HL-60 (cell line): Measurements from ENCODE around the gene PPM1M.

Experiments
- DNase-seq, 2 experiments: peaks; one replicate each; pipeline ENCODE4 v3.0.0-alpha.2; 2010 to 2020; ENCODE audit warnings: low read depth in 1 of 2, low spot score in 1 of 2
- H3K27ac ChIP-seq: fragments of 250-450 bp; sonication (Bioruptor Pico); replicated peaks from 2 replicates; pipeline ENCODE4 v1.5.1; 2020; ENCODE audit warnings: mild to moderate bottlenecking, moderate library complexity
- H3K27me3 ChIP-seq: fragments of 250-450 bp; sonication (Bioruptor Pico); 2 replicates; pipeline ENCODE4 v1.5.1; 2021; ENCODE audit warnings: mild to moderate bottlenecking, moderate library complexity; ENCODE audit not compliant: insufficient read depth, poor library complexity, severe bottlenecking
- H3K4me3 ChIP-seq: replicated peaks from 2 replicates; pipeline ENCODE4 v1.5.1; 2011; ENCODE audit warnings: mild to moderate bottlenecking, control low read depth, low read length; ENCODE audit not compliant: insufficient read depth
- GABPA ChIP-seq: IDR thresholded peaks from 2 replicates; pipeline ENCODE4 v1.6.1; 2012; ENCODE audit warnings: low read depth
- POLR2AphosphoS5 ChIP-seq: IDR thresholded peaks from 2 replicates; pipeline ENCODE4 v1.6.1; 2012; ENCODE audit warnings: low read depth
- REST ChIP-seq: IDR thresholded peaks from 2 replicates; pipeline ENCODE4 v1.6.1; 2012; ENCODE audit warnings: low read depth; ENCODE audit not compliant: insufficient replicate concordance
- SPI1 ChIP-seq: IDR thresholded peaks from 2 replicates; pipeline ENCODE4 v1.6.1; 2012; ENCODE audit warnings: low read depth, mild to moderate bottlenecking, borderline replicate concordance
- TF ChIP-seq, protein P1 (sequence below): IDR thresholded peaks from one replicate; pipeline ENCODE4 v1.5.1; 2011; ENCODE audit warnings: low read length, control low read depth, inconsistent platforms; ENCODE audit not compliant: insufficient read depth

Gene PPM1M

DNA sequence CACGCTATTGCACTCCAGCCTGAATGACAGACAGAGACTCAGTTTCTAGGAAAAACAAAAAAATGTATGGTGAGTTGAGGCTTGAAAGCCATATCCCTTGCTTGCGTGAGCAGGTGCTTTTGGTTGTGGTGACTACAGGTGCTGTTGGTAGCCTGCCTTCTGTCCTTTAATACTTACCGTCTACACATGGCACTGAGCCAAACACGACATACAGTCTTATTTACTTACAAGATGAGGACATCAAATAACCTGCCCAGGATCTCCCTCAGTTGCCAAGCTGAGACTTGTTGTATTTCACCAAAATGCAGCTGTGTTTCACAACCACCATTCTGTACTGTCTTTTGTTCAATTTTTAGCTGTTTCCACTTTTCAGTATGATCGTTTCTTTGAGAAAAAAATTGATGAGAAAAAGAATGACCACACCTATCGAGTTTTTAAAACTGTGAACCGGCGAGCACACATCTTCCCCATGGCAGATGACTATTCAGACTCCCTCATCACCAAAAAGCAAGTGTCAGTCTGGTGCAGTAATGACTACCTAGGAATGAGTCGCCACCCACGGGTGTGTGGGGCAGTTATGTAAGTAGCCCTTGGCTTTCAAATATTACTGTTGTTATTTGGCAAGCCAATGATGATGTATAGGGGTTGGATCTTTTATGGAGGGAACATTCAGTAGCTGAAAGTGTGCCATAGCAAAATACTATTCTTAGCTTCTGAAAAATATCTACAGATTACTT, 41.1 kb upstream of the PPM1M start:
- Histone ChIP-seq H3K4me3 (no peak overlapping the region), H3K27me3 (no peaks in the 10 kb centered on the region), H3K27ac (peak overlapping the region; percentile 88)
- TF ChIP-seq POLR2AphosphoS5 = no peak
- TF ChIP-seq SPI1 = no peak
- TF ChIP-seq, protein P1, sequence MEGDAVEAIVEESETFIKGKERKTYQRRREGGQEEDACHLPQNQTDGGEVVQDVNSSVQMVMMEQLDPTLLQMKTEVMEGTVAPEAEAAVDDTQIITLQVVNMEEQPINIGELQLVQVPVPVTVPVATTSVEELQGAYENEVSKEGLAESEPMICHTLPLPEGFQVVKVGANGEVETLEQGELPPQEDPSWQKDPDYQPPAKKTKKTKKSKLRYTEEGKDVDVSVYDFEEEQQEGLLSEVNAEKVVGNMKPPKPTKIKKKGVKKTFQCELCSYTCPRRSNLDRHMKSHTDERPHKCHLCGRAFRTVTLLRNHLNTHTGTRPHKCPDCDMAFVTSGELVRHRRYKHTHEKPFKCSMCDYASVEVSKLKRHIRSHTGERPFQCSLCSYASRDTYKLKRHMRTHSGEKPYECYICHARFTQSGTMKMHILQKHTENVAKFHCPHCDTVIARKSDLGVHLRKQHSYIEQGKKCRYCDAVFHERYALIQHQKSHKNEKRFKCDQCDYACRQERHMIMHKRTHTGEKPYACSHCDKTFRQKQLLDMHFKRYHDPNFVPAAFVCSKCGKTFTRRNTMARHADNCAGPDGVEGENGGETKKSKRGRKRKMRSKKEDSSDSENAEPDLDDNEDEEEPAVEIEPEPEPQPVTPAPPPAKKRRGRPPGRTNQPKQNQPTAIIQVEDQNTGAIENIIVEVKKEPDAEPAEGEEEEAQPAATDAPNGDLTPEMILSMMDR = no peak
- TF ChIP-seq REST = no peak
- no peak for TF ChIP-seq GABPA
- DNase-seq = peak in 1 of 2 experiments; percentile 53

DNA sequence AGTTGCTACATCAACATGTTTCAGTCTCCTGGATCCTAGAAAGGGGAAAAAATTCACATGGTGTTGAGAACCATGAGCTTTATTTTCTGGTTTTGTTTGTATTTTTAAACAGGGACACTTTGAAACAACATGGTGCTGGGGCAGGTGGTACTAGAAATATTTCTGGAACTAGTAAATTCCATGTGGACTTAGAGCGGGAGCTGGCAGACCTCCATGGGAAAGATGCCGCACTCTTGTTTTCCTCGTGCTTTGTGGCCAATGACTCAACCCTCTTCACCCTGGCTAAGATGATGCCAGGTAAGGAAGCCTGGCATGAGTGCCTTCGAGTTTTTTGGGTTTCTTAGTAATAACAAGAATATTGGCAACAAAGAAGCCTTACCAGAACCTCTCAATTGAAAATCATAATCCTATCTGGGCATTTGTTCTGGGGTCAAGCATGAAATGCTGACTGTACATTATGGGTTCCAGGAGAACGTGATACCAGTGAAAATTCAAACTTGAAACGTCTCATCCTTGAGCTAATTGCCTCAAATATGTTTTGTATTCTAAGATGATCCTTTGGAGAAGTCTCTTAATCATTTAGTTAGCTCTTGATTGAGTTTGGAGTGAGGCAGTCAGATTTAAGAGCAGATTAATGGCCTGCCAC, 39.7 kb upstream of the PPM1M start:
- TF ChIP-seq SPI1 (no peak), GABPA (no peak)
- Histone ChIP-seq H3K4me3 (no peak overlapping the region), H3K27ac (peak overlapping the region; percentile 88), H3K27me3 (no peaks in the 10 kb centered on the region)
- no peak for DNase-seq

DNA sequence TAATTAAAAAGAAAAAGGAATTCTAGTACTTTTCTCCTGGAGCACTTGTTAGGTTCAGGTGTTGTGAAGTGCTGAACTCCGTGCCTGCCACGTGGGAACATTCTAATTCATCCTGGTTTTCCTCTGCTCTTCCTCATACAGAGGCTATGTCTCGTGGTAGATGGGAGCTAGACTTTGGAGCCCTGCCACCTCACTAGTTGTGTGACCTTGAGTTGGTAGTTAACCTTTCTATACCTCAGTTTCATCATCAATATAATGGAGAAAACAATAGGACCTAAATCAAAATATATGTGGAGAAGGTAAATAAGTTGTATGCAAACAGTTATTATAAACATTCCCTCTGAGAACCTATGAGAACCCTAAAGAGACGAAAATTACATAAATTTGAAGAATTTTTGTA, 37.0 kb upstream of the PPM1M start:
- Histone ChIP-seq H3K4me3 (no peak overlapping the region), H3K27me3 (no peaks in the 10 kb centered on the region), H3K27ac (peak overlapping the region; percentile 66; the same call in 1 of the 2 replicates)
- TF ChIP-seq, protein P1 = no peak
- TF ChIP-seq SPI1 (no peak), POLR2AphosphoS5 (no peak), GABPA (no peak), REST (no peak)
- DNase-seq = no peak

- peak overlapping the region; percentile 66 for H3K27ac ChIP-seq
- H3K4me3 ChIP-seq = no peak overlapping the region
- no peak for TF ChIP-seq SPI1
- no peak for DNase-seq
- H3K27me3 ChIP-seq = no peaks in the 10 kb centered on the region
Measured at GRCh38 chr3:52210037-52210436, 35.5 kb upstream of the PPM1M start.
